Fibroblast of mammary gland (primary cell): ENCODE results near the gene SLC7A5.
A peak's percentile ranks its signal among the peaks of the same experiment; 100 is the strongest.
"Not testable (repeated sequence)": the region's sequence is repeated elsewhere in the genome, so short reads cannot be mapped to it uniquely, and the experiment has no call there.

Source experiments
- DNase-seq: peaks from one replicate; pipeline ENCODE4 v3.0.0-alpha.2; 2010; ENCODE audit warnings: low read depth
- H3K4me3 ChIP-seq: 2 replicates; pipeline ENCODE4 v1.5.1; 2011; ENCODE audit warnings: low read depth, mild to moderate bottlenecking, low read length, moderate library complexity; ENCODE audit not compliant: control insufficient read depth
- TF ChIP-seq, protein P1 (sequence below): conservative IDR thresholded peaks from 2 replicates; pipeline ENCODE4 v1.5.1; 2011; ENCODE audit warnings: low read depth, low read length, inconsistent platforms; ENCODE audit not compliant: control insufficient read depth, insufficient read depth

Gene SLC7A5

DNA sequence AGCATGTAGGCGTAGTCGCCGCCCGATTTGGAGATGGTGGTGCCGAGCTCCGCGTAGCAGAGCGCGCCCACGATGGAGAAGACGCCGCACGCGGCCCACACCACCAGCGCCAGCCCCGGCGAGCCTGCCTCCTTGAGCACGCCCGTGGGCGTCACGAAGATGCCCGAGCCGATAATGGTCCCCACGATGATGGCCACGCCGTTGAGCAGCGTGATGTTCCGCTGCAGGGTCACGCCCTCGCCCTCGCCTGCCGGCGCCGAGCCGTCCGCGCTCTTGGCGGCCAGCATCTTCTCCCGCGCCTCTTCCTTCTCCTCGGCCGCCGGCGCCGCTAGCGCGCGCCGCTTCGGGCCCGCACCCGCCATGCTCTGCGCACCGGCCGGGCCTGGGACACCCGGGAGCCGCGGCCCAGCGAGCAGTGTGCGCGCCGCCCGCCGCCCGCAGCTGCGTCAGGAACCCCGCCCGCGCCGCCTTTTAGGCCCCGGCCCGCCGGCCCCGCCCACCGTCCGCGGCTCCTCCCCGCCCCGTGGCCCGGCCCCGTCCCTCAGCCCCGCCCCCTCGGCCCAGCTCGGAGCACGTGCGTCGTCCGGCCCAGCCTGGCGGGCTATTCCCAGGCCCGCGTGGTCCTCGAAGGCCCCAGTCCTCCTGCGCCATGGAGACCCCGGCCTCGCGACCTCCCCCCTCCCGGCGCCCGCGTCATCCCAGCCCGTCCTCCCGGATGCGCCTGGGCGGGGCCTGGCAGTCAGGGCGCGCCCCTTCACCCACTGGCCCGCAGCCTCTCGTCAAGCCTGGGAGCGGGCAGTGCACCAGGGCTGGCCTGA, at the start of gene SLC7A5:
Gene SLC7A5 (minus strand): TSS at position 447 of the 818 bp plus-strand sequence. CDS start 85 bp downstream, at position 362.
- DNase-seq, result peak; percentile 66
- H3K4me3 ChIP-seq, result peak within 1 kb of the TSS; percentile 60

DNA sequence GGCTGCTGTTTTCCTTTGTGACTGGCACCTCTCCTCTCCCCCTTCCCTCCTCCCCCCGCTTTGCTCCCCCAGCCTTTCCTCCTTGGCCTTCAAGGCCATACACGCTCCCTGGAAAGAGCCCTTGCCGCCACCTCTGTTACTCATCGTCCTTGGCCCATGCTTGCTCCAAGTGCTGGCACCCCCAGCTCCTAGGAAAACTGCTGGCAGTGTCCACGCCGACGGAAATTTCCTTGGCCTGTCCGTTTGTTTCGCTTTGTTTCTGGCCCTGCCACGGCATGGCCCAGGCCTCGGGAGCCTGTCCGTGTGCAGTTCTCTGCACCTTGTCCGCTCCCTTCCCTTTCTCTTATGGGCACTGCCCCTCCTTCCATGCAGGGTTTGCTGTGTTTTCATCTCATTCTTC, 49.0 kb upstream of the SLC7A5 start:
- peak; percentile 69 for DNase-seq
- H3K4me3 ChIP-seq, result peak overlapping the region; percentile 17
- TF ChIP-seq, protein P1, sequence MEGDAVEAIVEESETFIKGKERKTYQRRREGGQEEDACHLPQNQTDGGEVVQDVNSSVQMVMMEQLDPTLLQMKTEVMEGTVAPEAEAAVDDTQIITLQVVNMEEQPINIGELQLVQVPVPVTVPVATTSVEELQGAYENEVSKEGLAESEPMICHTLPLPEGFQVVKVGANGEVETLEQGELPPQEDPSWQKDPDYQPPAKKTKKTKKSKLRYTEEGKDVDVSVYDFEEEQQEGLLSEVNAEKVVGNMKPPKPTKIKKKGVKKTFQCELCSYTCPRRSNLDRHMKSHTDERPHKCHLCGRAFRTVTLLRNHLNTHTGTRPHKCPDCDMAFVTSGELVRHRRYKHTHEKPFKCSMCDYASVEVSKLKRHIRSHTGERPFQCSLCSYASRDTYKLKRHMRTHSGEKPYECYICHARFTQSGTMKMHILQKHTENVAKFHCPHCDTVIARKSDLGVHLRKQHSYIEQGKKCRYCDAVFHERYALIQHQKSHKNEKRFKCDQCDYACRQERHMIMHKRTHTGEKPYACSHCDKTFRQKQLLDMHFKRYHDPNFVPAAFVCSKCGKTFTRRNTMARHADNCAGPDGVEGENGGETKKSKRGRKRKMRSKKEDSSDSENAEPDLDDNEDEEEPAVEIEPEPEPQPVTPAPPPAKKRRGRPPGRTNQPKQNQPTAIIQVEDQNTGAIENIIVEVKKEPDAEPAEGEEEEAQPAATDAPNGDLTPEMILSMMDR, result no peak

DNA sequence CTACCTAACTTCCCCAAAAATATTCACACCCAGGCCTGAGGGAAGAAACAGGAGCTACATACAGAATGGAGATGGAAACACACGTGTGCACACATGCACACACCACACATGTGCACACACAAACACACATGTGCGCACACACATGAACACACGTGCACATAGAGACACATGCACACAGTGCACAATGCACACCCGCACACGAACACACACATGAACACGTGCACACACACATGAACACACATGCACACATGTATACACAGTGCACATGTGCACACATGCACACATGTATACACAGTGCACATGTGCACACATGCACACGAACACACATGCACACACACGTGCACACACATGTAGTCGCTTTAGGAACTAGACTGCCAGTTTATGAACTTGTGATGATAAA, 48.2 kb upstream of the SLC7A5 start:
- no peak overlapping the region for H3K4me3 ChIP-seq
- DNase-seq, result no peak
- TF ChIP-seq, protein P1, result no peak

DNA sequence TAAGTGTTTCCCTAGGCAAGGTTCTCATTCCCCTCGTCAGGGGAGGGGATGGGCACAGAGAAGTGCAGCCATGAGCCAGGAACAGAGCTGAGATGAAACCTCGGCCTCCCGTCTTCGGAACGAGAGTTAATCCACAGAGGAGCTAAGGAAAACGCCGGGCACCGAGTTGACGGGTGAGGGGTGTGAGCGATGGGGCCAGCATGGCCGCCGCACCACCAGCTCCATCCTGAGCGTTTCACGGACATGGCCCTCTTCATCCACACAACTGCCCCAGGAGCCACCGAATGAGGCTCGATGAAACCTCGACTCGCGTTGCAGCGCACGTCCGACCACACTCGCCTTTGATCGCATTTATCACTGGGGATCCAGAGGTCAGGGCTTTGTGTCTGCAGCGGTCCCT, 45.5 kb upstream of the SLC7A5 start:
- DNase-seq, result no peak
- TF ChIP-seq, protein P1, result no peak
- no peak overlapping the region for H3K4me3 ChIP-seq

DNA sequence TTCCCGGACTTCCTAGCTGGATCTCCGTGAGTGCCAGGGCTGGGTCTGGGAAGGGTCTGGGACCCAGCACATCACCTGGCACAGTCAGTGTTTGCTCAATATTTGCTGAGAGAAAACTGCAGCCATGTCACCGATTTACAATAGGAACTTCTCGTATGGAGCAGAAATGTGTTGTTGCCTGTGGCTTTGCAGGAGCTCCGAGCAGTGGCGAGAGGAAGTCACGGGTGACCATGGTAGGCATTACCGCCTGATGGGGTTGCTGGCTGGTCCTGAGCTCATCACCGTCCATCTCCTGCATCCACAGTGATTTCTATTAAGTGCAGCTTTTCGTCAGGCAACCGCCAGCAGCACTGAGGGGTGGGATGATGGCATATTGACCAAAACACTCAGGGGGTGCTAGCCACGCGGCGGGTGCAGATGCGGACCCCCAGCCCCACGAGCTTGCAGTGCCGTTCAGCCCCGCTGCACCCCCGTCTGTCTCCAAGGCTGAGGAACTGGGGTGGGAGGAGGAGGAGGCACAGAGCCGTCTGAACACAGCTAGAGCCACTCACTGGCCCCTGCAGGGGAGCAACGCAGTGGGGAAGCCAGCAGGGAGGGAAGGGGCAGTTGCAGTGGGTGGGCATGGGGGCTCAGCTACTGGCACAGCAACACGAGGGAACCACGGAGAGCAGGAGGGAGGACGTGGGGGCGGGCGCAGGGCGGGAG, 44.9 kb upstream of the SLC7A5 start:
- DNase-seq, H3K4me3 ChIP-seq: not testable (repeated sequence)

DNA sequence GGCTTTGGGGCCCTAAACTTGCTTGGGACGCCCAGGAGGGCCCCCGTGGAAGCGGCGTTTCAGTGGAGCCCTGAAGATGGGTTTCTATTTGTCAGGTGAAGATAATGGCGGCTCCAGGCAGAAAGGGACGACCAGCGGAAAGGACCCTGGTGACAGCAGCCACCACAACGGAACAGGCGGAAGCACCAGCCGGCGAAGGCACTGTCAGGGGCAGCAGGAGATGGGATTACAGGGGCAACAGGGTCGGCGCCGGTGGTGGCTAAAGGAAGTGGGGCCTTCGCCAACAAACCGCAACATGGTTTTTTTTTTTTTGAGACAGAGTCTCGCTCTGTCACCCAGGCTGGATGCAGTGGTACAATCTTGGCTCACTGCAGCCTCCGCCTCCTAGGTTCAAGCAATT, 43.4 kb upstream of the SLC7A5 start:
- not testable (repeated sequence) for DNase-seq

DNA sequence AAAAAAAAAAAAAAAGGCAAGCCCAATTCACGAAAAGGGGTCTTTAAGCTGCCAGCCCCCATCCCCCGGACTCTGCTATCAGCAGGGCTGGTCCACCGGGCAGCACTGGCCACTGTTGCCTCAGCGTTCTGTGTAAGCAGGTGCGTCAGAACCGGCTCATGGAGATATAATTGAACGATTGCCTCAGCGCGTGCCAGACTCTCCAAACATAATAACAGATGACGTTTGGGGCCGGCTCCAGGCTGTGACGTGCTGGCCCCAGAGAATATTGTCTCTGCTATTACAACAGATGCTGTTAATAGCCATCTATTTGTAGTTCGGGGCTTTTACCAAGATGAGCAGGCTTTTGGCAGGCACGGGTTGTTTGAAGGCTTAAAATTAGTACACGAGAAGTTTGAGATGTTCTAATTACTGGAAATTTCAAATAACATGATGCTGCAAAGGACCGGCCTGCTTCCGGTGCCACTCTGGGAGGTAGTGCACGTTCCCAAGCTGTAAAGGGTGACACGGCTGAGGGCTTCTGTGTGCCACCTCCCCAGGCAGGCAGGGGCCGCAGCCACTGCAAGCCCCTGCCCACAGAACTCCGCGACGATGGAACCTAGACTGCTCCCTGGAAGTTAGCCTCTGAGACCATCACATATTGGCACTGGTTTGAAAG, 41.9 kb upstream of the SLC7A5 start:
- DNase-seq, result peak; percentile 88

More for the DNA sequence above, 43.4 kb upstream of the SLC7A5 start:
- not testable (repeated sequence) for H3K4me3 ChIP-seq

DNA sequence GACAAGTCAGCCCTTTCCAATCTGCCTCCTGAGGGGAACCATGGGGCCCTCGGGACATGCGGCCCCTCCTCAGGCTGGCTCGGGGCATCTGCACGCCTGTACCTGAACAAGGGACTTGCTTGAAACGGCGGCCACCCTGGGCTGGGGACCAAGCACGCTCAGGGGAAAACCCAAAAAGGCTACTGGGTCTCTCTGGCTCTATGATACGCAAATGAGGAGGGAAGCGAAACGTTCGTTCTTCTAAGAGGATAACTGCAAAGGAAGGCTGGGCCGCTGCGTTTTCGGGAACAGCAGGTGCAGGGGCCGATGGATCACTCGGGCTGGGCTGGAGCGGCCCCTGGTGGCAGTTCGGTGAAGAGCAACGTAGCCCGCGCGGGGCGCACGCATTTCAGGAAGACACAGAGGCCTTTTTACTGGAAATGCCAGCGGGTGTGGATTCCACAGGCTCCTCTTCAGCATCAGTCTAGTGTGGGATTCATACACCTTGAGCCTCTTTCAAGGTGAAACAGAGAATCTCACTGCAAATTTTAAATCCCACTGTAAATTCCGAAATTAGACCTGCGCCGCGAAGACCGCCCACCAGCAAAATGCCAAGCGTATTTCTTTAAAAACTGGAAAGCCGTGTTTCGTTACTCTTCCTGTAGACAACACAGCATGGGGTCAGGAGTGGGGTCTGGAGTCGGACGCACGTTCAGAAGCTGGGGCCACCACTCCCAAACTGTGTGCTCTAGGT, 40.1 kb upstream of the SLC7A5 start:
- TF ChIP-seq, protein P1, result peak; percentile 74
- H3K4me3 ChIP-seq, result not testable (repeated sequence)
- peak; percentile 47 for DNase-seq

More for the DNA sequence above, 41.9 kb upstream of the SLC7A5 start:
- not testable (repeated sequence) for H3K4me3 ChIP-seq

DNA sequence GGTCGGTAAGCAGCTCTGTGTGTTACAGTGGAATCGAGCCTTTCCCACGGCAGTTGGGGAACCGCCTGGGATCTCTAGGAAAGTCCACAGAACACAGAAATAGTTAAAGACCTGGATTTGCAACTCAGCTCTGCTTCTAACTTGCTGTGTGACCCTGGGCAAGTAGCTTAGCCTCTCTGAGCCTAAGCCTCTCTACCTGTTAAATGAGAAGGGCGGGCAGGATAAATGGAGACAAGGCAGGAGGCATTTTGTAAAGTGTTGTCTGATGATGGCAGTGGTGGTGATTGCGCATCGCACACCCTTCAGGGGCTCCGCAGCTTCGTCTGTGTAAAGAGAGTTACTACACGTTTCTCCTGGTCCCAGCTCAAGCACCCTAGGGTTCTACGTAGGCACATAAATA, 38.8 kb upstream of the SLC7A5 start:
- H3K4me3 ChIP-seq, DNase-seq: not testable (repeated sequence)

DNA sequence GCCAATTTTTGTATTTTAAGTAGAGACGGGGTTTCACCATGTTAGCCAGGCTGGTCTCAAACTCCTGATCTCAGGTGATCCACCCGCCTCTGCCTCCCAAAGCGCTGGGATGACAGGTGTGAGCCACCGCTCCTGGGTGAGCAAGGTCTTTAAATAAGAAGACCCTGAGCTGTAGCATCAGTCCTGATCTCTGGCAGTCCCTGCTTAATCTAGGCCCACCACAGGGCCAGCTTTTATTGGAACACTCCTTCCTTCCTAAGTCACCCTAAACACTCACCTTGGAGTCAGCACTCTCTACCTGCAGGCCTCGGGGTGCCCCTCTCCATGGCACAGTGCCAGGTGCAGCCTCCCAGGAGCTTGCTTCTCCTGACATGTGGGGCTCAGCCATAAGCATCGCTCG, 36.2 kb upstream of the SLC7A5 start:
- not testable (repeated sequence) for H3K4me3 ChIP-seq

DNA sequence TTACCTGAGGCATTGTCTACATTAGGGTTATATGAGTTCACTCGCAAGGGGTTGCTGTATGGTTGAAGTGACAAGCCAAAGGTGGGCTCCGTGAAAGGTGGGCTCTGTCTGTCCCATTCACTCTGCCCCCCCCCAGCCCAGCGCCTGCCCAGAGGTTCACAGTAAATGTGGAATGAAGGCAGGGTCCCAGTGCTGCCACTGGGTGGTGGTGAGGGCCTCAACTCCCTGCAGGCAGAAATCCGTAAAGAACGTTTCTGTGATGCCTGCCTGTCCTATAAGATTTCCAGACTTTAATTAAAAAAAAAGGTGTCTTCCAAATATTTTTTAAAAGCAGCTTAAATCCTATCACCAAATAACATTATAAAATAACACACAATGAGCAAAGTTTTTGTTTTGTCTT, 35.7 kb upstream of the SLC7A5 start:
- not testable (repeated sequence) for H3K4me3 ChIP-seq, DNase-seq

More for the DNA sequence above, 36.2 kb upstream of the SLC7A5 start:
- DNase-seq, result not testable (repeated sequence)

DNA sequence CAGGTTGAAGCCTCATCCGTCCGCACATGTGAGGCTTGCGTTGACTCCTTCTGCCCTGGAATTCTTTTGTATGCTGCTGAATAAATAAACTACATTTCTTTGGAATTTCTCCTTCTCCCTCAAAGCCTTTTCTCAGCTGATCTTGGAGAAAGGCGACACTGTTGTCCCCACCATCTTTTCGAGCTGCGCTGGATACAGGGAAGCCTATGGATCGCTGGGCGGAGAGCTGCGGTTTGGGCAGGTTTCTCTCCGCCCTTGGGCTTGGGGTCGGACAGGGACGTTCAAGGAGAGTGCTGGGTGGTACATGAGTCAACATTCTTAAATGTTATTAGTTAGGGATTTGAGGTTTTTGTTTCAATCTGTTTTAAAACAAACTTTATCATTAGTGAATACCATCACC, 31.2 kb upstream of the SLC7A5 start:
- not testable (repeated sequence) for DNase-seq, H3K4me3 ChIP-seq
